A673 (cell line): ENCODE measurements around the gene CH25H.

Experiments
- CTCF ChIP-seq: fragments of 300-800, 200-600 bp; sonication (generic); conservative IDR thresholded peaks from 2 replicates; pipeline ENCODE4 v1.5.1; 2017; ENCODE audit warnings: low read depth, mild to moderate bottlenecking, antibody characterized with exemption, low read length, moderate library complexity, mixed read lengths
- EZH2 ChIP-seq: fragments of 200-600 bp; sonication (generic); IDR thresholded peaks from 2 replicates; pipeline ENCODE4 v1.6.1; 2017; ENCODE audit warnings: borderline replicate concordance, low read depth, mild to moderate bottlenecking, mixed read lengths, antibody characterized with exemption, low read length; ENCODE audit not compliant: poor library complexity, severe bottlenecking

- no peak for TF ChIP-seq CTCF
- no peak for TF ChIP-seq EZH2
Measured at GRCh38 chr10:89233033-89233432, 25.9 kb upstream of the CH25H start.
